A549 (cell line): Measurements from ENCODE around the gene WFDC9. TPM values are rescaled to one million over a fixed set of nuclear protein-coding genes. Genes with fewer than 3 reads are reported as not detected.
A peak's percentile ranks its signal among the peaks of the same experiment; 100 is the strongest.

ENCODE experiments used
- ATAC-seq, 2 experiments: fragments of 200-7000 bp in 1 of 2; fragments of >200 bp in 1 of 2; cut with Nextera tagmentation in 1 of 2; cut with Tn5 transposase in 1 of 2; 3 replicates each; pipeline versions ENCODE4 v1.8.0 to v1.9.1; 2018 to 2020; ENCODE audit warnings: mild to moderate bottlenecking in 1 of 2, moderate library complexity in 1 of 2
- CTCF ChIA-PET: fragments of 300-600 bp; sonication (Branson Sonifier 250); formaldehyde crosslinking; extraction: SDS; loops from one replicate; lab custom pipeline; 2021; ENCODE audit warnings: antibody characterized with exemption, inconsistent platforms; lab: Yijun Ruan, JAX
- POLR2A ChIA-PET: fragments of 350-600 bp; formaldehyde crosslinking; extraction: SDS; loops from one replicate; lab custom pipeline; 2021; ENCODE audit warnings: antibody characterized with exemption, inconsistent platforms; lab: Yijun Ruan, JAX
- DNase-seq, 2 experiments: peaks; one replicate each; pipeline versions ENCODE4 v3.0.0 to v3.0.0-alpha.2; 2011 to 2016; ENCODE audit warnings: low read depth in 1 of 2, low spot score in 1 of 2
- FAIRE-seq: peaks from 2 replicates; lab custom pipeline; 2011; peaks lifted over from hg19 to GRCh38; lab: Jason Lieb, UNC
- H3K27ac ChIP-seq, 2 experiments: fragments of >200 bp; sonication (Bioruptor Twin); formaldehyde crosslinking; 3 replicates each; pipeline ENCODE4 v1.5.1; 2016 to 2017
- H3K4me1 ChIP-seq: fragments of >200 bp; sonication (Bioruptor Twin); formaldehyde crosslinking; 3 replicates; pipeline ENCODE4 v1.6.1; 2016
- H3K4me2 ChIP-seq: fragments of >200 bp; sonication (Bioruptor Twin); formaldehyde crosslinking; 3 replicates; pipeline ENCODE4 v1.6.1; 2016
- H3K4me3 ChIP-seq: fragments of >200 bp; sonication (Bioruptor Twin); formaldehyde crosslinking; 3 replicates; pipeline ENCODE4 v1.5.1; 2016
- H3K9me3 ChIP-seq: fragments of >200 bp; sonication (Bioruptor Twin); formaldehyde crosslinking; 3 replicates; pipeline ENCODE4 v1.6.1; 2016
- CHD4 ChIP-seq: fragments of 200-600 bp; sonication (generic); IDR thresholded peaks from 2 replicates; pipeline ENCODE4 v1.6.1; 2016; ENCODE audit warnings: antibody characterized with exemption, mild to moderate bottlenecking, borderline replicate concordance
- FOSB ChIP-seq: fragments of 250-450 bp; sonication (Bioruptor Pico); IDR thresholded peaks from 2 replicates; pipeline ENCODE4 v1.5.0; 2020; ENCODE audit warnings: mild to moderate bottlenecking, moderate library complexity
- HDAC2 ChIP-seq: fragments of 200-600 bp; sonication (generic); IDR thresholded peaks from 2 replicates; pipeline ENCODE4 v1.6.1; 2016
- HEYL ChIP-seq: fragments of 250-450 bp; sonication (Bioruptor Pico); IDR thresholded peaks from 2 replicates; pipeline ENCODE4 v1.8.0; 2021; ENCODE audit warnings: mild to moderate bottlenecking, moderate library complexity
- JUNB ChIP-seq: fragments of >200 bp; sonication (Bioruptor Twin); formaldehyde crosslinking; IDR thresholded peaks from 2 replicates; pipeline ENCODE4 v1.6.1; 2016
- NPAS2 ChIP-seq: fragments of 250-450 bp; sonication (Bioruptor Pico); IDR thresholded peaks from 2 replicates; pipeline ENCODE4 v1.8.0; 2022; ENCODE audit warnings: mild to moderate bottlenecking, moderate library complexity, borderline replicate concordance
- PHF8 ChIP-seq: fragments of 200-600 bp; sonication (generic); IDR thresholded peaks from 2 replicates; pipeline ENCODE4 v1.6.1; 2016; ENCODE audit warnings: low read depth, mild to moderate bottlenecking, antibody characterized with exemption, moderate library complexity, borderline replicate concordance
- RAD21 ChIP-seq, 2 experiments: fragments of >200 bp in 1 of 2; sonication (Bioruptor Twin) in 1 of 2; formaldehyde crosslinking in 1 of 2; IDR thresholded peaks in 1 of 2; conservative IDR thresholded peaks in 1 of 2; 2 replicates in 1 of 2; 3 replicates in 1 of 2; pipeline ENCODE4 v1.6.1; 2012 to 2018; ENCODE audit warnings: inconsistent platforms in 1 of 2
- RFX5 ChIP-seq: fragments of 450-650 bp; IDR thresholded peaks from 2 replicates; pipeline ENCODE4 v1.7.1; 2014; ENCODE audit warnings: antibody characterized with exemption, mild to moderate bottlenecking, moderate library complexity
- SMC3 ChIP-seq: fragments of >200 bp; sonication (Bioruptor Twin); formaldehyde crosslinking; IDR thresholded peaks from 3 replicates; pipeline ENCODE4 v1.6.1; 2018; ENCODE audit warnings: inconsistent platforms
- WGBS: methylation state at CpG from one replicate; pipeline ENCODE4 v1.1.6; 2017; ENCODE audit errors: missing lambda C conversion rate; 5-methylcytosine and 5-hydroxymethylcytosine counted together
- polyA plus RNA-seq, 4 experiments: library from polyadenylated mRNA; depleted of rRNA in 3 of 4; stranded (reverse); fragments of >200 nt; fragmentation: RNase III in 1 of 4; extraction: RNeasy Plus Mini Kit Qiagen cat#74134 plus additional on column Dnase treatment in 1 of 4; gene quantifications; 2 replicates in 3 of 4; 3 replicates in 1 of 4; pipeline ENCODE4 v1.2.3, GENCODE V29; 2011 to 2017
- TF ChIP-seq, protein P1 (sequence below): fragments of 250-450 bp; sonication (Bioruptor Pico); IDR thresholded peaks from 2 replicates; pipeline ENCODE4 v1.5.0; 2020; ENCODE audit warnings: low read depth, mild to moderate bottlenecking, moderate library complexity
- TF ChIP-seq, protein P2 (sequence below): fragments of 250-450 bp; sonication (Bioruptor Pico); IDR thresholded peaks from 2 replicates; pipeline ENCODE4 v1.5.0; 2021; ENCODE audit warnings: mild to moderate bottlenecking, moderate library complexity, borderline replicate concordance
- TF ChIP-seq, protein P3 (sequence below): fragments of >200 bp; sonication (Bioruptor Twin); formaldehyde crosslinking; IDR thresholded peaks from 3 replicates; pipeline ENCODE4 v1.5.1; 2016
- TF ChIP-seq, protein P4 (sequence below): IDR thresholded peaks from 2 replicates; pipeline ENCODE4 v1.6.1; 2012; ENCODE audit warnings: low read depth, borderline replicate concordance
- TF ChIP-seq, protein P5 (sequence below): IDR thresholded peaks from 2 replicates; pipeline ENCODE4 v1.6.1; 2012

WFDC9 gene
- polyA plus RNA-seq, 2 of the 4 experiments (the other 2 are of a cell fraction): not detected

DNA sequence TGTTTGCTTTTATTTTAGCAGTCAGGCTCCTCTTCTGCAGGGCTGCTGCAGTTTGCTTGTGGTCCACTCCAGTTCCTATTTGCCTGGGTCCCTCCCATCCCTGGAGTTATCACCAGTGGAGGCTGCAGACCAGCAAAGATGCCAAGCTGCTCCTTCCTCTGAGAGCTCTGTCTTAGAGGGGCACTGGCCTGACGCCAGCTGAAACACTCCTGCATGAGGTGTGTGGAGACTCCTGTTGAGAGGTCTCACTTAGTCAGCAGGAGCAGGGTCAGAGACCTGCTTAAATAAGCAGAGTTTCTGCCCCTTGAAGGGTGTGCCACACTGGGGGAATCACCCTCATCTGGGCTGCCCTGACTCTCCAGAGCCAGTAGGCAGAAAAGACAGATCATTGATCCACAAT is 35.8 kb downstream of the WFDC9 start:
- ChIA-PET POLR2A (no interaction called here), CTCF (interaction anchor here (0.6 to 2.4 kb wide), 2 partner anchors 174 to 176 kb away, joined by 3 to 9 read pairs; no protein-coding TSS in a partner anchor)
- no peak overlapping the region for H3K27ac ChIP-seq
- H3K4me2 ChIP-seq: no peak overlapping the region
- TF ChIP-seq, protein P1, sequence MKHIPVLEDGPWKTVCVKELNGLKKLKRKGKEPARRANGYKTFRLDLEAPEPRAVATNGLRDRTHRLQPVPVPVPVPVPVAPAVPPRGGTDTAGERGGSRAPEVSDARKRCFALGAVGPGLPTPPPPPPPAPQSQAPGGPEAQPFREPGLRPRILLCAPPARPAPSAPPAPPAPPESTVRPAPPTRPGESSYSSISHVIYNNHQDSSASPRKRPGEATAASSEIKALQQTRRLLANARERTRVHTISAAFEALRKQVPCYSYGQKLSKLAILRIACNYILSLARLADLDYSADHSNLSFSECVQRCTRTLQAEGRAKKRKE (CRISPR knock-in tag): no peak
- TF ChIP-seq, protein P2, sequence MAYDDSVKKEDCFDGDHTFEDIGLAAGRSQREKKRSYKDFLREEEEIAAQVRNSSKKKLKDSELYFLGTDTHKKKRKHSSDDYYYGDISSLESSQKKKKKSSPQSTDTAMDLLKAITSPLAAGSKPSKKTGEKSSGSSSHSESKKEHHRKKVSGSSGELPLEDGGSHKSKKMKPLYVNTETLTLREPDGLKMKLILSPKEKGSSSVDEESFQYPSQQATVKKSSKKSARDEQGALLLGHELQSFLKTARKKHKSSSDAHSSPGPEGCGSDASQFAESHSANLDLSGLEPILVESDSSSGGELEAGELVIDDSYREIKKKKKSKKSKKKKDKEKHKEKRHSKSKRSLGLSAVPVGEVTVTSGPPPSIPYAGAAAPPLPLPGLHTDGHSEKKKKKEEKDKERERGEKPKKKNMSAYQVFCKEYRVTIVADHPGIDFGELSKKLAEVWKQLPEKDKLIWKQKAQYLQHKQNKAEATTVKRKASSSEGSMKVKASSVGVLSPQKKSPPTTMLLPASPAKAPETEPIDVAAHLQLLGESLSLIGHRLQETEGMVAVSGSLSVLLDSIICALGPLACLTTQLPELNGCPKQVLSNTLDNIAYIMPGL (CRISPR knock-in tag): no peak
- peaks cover 8% of the 10 kb centered on the region; the same call in 1 of the 3 replicates for H3K9me3 ChIP-seq
- no peaks in the 10 kb centered on the region for H3K4me1 ChIP-seq
- 0% methylated on average over 1 of the region's 1 CpG for WGBS
- no peak for FAIRE-seq
- no peak overlapping the region for H3K4me3 ChIP-seq
- no peak for ATAC-seq
- DNase-seq: no peak

DNA sequence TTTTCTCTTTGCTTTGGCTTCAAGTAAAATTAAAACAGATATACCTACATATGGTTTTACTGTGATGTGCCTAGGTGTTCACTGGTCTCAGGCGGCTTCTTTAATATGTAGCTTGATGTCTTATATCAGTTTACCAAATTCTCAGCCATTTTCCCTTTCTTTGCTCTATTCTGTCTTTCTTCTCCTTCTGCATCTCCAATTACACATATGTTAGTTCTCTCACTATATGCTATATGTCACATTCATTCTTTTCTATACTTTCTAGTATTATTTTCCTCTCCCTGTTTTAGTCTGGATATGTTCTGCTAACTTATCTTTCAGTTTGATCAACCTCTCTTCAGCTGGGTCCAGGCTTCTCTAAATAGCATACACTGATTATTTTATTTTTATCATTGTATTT is 37.6 kb downstream of the WFDC9 start:
- Histone ChIP-seq H3K4me1 (no peaks in the 10 kb centered on the region), H3K9me3 (peaks cover 8% of the 10 kb centered on the region; the same call in 1 of the 3 replicates), H3K4me3 (no peak overlapping the region), H3K27ac (no peak overlapping the region), H3K4me2 (no peak overlapping the region)
- WGBS: 7% methylated on average over 1 of the region's 1 CpG
- DNase-seq: no peak
- ChIA-PET CTCF (interaction anchor here (0.6 to 1.2 kb wide), 2 partner anchors 178 to 394 kb away, joined by 3 to 4 read pairs; no protein-coding TSS in a partner anchor), POLR2A (no interaction called here)
- no peak for ATAC-seq
- FAIRE-seq: no peak
- TF ChIP-seq, protein P1 (CRISPR knock-in tag): no peak
- no peak for TF ChIP-seq RAD21 (conservative IDR thresholded peaks at IDR 0.05 in 1 of 2, IDR thresholded peaks at IDR 0.05 in 1 of 2)

DNA sequence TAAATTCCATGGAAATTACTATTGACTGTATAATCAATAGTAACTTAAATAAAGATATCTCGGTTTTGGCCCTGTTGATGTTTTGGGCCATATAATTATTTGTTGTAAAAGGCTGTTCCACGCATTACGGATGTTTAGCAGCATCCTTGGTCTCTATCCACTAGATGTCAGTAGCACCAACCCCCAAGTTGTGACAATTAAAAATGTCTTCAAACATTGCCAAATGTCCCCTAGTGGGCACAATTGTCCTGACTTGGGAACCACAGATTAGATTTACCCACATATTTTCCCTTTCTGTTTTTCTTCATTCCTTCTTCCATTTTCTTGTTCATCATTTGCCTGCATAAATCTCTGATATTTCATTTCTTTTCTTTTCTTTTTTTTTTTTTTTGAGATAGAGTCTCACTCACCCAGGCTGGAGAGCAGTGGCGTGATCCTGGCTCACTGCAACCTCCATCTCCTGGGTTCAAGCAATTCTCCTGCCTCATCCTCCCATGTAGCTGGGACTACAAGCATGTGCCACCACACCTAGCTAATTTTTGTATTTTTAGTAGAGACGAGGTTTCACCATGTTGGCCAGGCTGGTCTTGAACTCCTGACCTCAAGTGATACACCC is 38.4 kb downstream of the WFDC9 start:
- TF ChIP-seq SMC3 (peak; percentile 51), RAD21 (conservative IDR thresholded peaks at IDR 0.05 in 1 of 2, IDR thresholded peaks at IDR 0.05 in 1 of 2) (peak; percentile 44 to 67; a peak in 4 of 5 replicates), PHF8 (no peak)
- TF ChIP-seq, protein P3, sequence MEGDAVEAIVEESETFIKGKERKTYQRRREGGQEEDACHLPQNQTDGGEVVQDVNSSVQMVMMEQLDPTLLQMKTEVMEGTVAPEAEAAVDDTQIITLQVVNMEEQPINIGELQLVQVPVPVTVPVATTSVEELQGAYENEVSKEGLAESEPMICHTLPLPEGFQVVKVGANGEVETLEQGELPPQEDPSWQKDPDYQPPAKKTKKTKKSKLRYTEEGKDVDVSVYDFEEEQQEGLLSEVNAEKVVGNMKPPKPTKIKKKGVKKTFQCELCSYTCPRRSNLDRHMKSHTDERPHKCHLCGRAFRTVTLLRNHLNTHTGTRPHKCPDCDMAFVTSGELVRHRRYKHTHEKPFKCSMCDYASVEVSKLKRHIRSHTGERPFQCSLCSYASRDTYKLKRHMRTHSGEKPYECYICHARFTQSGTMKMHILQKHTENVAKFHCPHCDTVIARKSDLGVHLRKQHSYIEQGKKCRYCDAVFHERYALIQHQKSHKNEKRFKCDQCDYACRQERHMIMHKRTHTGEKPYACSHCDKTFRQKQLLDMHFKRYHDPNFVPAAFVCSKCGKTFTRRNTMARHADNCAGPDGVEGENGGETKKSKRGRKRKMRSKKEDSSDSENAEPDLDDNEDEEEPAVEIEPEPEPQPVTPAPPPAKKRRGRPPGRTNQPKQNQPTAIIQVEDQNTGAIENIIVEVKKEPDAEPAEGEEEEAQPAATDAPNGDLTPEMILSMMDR: peak; percentile 69
- ChIA-PET POLR2A (no interaction called here), CTCF (interaction anchor here (0.6 to 1.2 kb wide), 5 partner anchors 178 to 576 kb away, joined by 3 to 9 read pairs (median 3); no protein-coding TSS in a partner anchor)
- 14% methylated on average over 5 of the region's 5 CpGs for WGBS
- DNase-seq: peak; percentile 25 to 74
- FAIRE-seq: peak; percentile 94
- Histone ChIP-seq H3K4me1 (no peaks in the 10 kb centered on the region), H3K4me2 (no peak overlapping the region), H3K9me3 (peaks cover 8% of the 10 kb centered on the region; the same call in 1 of the 3 replicates), H3K27ac (no peak overlapping the region), H3K4me3 (no peak overlapping the region)
- ATAC-seq: peak; percentile 79 to 80

DNA sequence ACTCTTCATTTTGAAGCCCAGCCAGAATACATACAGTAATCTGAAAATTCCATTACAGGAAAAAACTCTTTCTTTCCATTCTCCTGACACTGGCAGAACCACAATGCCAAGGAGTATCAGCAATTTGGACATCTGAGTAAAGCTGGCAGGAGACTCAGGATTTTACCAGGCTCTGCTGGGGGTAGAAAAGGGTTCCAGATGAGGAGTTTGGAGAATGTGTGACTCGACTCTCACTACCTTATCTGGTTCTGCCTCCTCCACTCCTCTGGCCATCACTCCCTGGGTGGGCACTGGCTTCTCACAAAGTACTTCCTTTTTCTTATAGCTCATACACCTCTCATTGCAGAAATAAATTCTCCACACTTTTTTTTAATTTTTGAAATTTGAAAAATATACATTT is 41.4 kb downstream of the WFDC9 start:
- Histone ChIP-seq H3K4me2 (no peak overlapping the region), H3K4me3 (no peak overlapping the region), H3K27ac (no peak overlapping the region), H3K9me3 (peaks cover 8% of the 10 kb centered on the region; the same call in 1 of the 3 replicates), H3K4me1 (no peaks in the 10 kb centered on the region)
- FAIRE-seq (no peak), DNase-seq (no peak), ATAC-seq (no peak)
- ChIA-PET CTCF (interaction anchor here (0.8 to 1.9 kb wide), 2 partner anchors 9 to 181 kb away, joined by 3 to 10 read pairs; no protein-coding TSS in a partner anchor), POLR2A (no interaction called here)
- 0% methylated on average over 1 of the region's 1 CpG for WGBS
- no peak for TF ChIP-seq CHD4
- TF ChIP-seq, protein P1 (CRISPR knock-in tag): no peak
- TF ChIP-seq JUNB: no peak
- no peak for TF ChIP-seq RFX5
- TF ChIP-seq FOSB (CRISPR knock-in tag): no peak
- no peak for TF ChIP-seq HDAC2
- TF ChIP-seq, protein P4, sequence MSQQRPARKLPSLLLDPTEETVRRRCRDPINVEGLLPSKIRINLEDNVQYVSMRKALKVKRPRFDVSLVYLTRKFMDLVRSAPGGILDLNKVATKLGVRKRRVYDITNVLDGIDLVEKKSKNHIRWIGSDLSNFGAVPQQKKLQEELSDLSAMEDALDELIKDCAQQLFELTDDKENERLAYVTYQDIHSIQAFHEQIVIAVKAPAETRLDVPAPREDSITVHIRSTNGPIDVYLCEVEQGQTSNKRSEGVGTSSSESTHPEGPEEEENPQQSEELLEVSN: no peak
- TF ChIP-seq, protein P5, sequence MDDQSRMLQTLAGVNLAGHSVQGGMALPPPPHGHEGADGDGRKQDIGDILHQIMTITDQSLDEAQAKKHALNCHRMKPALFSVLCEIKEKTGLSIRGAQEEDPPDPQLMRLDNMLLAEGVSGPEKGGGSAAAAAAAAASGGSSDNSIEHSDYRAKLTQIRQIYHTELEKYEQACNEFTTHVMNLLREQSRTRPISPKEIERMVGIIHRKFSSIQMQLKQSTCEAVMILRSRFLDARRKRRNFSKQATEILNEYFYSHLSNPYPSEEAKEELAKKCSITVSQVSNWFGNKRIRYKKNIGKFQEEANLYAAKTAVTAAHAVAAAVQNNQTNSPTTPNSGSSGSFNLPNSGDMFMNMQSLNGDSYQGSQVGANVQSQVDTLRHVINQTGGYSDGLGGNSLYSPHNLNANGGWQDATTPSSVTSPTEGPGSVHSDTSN: no peak
- TF ChIP-seq NPAS2: no peak
- TF ChIP-seq, protein P2 (CRISPR knock-in tag): no peak
- no peak for TF ChIP-seq HEYL (CRISPR knock-in tag)
